Gastroesophageal sphincter (tissue), 3 donors: ENCODE measurements around the gene BCAS3.

Experiments
- CTCF ChIP-seq, 4 experiments: fragments of 200-600 bp in 2 of 4; fragments of 450-650 bp in 2 of 4; sonication (generic) in 1 of 4; IDR thresholded peaks; one replicate each; pipeline ENCODE4 v1.5.1; 2017 to 2019; ENCODE audit warnings: antibody characterized with exemption in 4 of 4, mild to moderate bottlenecking in 2 of 4, moderate library complexity in 2 of 4
- EP300 ChIP-seq: sonication (generic); formaldehyde crosslinking; IDR thresholded peaks from one replicate; pipeline ENCODE4 v1.6.1; 2017; ENCODE audit warnings: antibody characterized with exemption, mild to moderate bottlenecking
- POLR2A ChIP-seq, 2 donors: fragments of 450-650 bp; IDR thresholded peaks; one replicate each; pipeline ENCODE4 v1.6.1; 2017; ENCODE audit warnings: antibody characterized with exemption in 2 of 2, mild to moderate bottlenecking in 2 of 2, moderate library complexity in 1 of 2
- POLR2AphosphoS5 ChIP-seq: sonication (generic); formaldehyde crosslinking; IDR thresholded peaks from one replicate; pipeline ENCODE4 v1.6.1; 2017; ENCODE audit warnings: antibody characterized with exemption

DNA sequence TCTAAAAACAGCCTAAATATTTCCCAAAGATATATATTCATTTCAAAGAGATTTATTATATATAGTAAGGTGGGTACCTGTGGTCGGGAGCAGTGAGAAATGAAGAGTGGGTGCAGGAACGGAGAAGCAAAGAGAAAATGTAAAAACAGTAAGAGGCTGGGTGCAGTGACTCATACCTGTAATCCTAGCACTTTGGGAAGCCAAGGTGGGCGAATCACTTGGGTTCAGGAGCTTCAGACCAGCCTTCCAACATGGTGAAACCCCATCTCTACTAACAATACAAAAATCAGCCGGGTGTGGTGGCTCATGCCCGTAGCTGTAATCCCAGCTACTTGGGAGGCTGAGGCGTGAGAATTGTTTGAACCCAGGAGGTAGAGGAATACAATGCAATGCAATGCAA is 257.1 kb downstream of the BCAS3 start:
- TF ChIP-seq CTCF (IDR thresholded peaks at IDR 0.05) (no peak), POLR2A (IDR thresholded peaks at IDR 0.05) (no peak), EP300 (no peak), POLR2AphosphoS5 (no peak)
